GM21515 (cell line): ENCODE measurements around the gene TMEM44.
"Not testable (repeated sequence)": the region's sequence is repeated elsewhere in the genome, so short reads cannot be mapped to it uniquely, and the experiment has no call there.

Experiments used
- ATAC-seq: cut with Tn5 transposase; IDR thresholded peaks from one replicate; pipeline ENCODE4 v1.9.1; 2021; ENCODE audit not compliant: unreplicated experiment

Gene TMEM44

GRCh38 chr3:194556086-194557056 is 76.8 kb downstream of the TMEM44 start:
- no peak for ATAC-seq

GRCh38 chr3:194555175-194556062 is 77.8 kb downstream of the TMEM44 start:
- ATAC-seq, result no peak

- no peak for ATAC-seq
Measured at GRCh38 chr3:194554473-194555123, 78.6 kb downstream of the TMEM44 start.

- ATAC-seq, result no peak
Measured at GRCh38 chr3:194552327-194552949, 80.8 kb downstream of the TMEM44 start.

GRCh38 chr3:194549853-194550252 is 83.4 kb downstream of the TMEM44 start:
- ATAC-seq, result no peak

- no peak for ATAC-seq
Measured at GRCh38 chr3:194548346-194549321, 84.6 kb downstream of the TMEM44 start.

- no peak for ATAC-seq
Measured at GRCh38 chr3:194547042-194547441, 86.2 kb downstream of the TMEM44 start.

GRCh38 chr3:194545538-194545937 is 87.7 kb downstream of the TMEM44 start:
- not testable (repeated sequence) for ATAC-seq

GRCh38 chr3:194543550-194543949 is 89.7 kb downstream of the TMEM44 start:
- ATAC-seq, result no peak

- ATAC-seq, result no peak
Measured at GRCh38 chr3:194541483-194541882, 91.7 kb downstream of the TMEM44 start.

- ATAC-seq, result no peak
Measured at GRCh38 chr3:194540274-194540905, 92.8 kb downstream of the TMEM44 start.

GRCh38 chr3:194539498-194539897 is 93.7 kb downstream of the TMEM44 start:
- ATAC-seq, result no peak

- ATAC-seq, result no peak
Measured at GRCh38 chr3:194537732-194538247, 95.4 kb downstream of the TMEM44 start.
